ENCODE data around the gene AXIN2. TPM values are rescaled to one million over a fixed set of nuclear protein-coding genes. Genes with fewer than 3 reads are reported as not detected.

Gene AXIN2
- total and polyA plus RNA-seq, 2 donors from 2014 or later, result 1.2 to 14.0 TPM

GRCh38 chr17:65553009-65553645 lies 8.3 kb downstream of the AXIN2 start:
- intact Hi-C loops (cut with DNase I), result no loop called here
- Histone ChIP-seq H3K9me3 (ENCODE audit: control insufficient read depth in 2 of 3, insufficient read depth in 1 of 3, low read length in 3 of 3) (no peaks in the 10 kb centered on the region), H3K9ac (ENCODE audit: low read length in 3 of 3) (no peak overlapping the region), H3K4me1 (ENCODE audit: control insufficient read depth in 2 of 3, insufficient read depth in 2 of 3, low read depth in 1 of 3, low read length in 3 of 3) (peaks cover 3 to 17% (median 16%) of the 10 kb centered on the region in 3 donors), H3K36me3 (ENCODE audit: control insufficient read depth in 2 of 3, insufficient read depth in 3 of 3, low read length in 3 of 3) (peaks cover 0 to 11% (median 0%) of the 10 kb centered on the region in 3 donors), H3K4me3 (ENCODE audit: low read length in 3 of 3) (no peak overlapping the region), H3K27ac (ENCODE audit: low read depth in 2 of 2, low read length in 2 of 2) (no peak overlapping the region), H3K27me3 (ENCODE audit: control insufficient read depth, insufficient read depth, low read length) (no peaks in the 10 kb centered on the region)
- DNase-seq (peak in 1 of 5 donors; percentile 3), FAIRE-seq (no peak)
- TF ChIP-seq, protein P1, sequence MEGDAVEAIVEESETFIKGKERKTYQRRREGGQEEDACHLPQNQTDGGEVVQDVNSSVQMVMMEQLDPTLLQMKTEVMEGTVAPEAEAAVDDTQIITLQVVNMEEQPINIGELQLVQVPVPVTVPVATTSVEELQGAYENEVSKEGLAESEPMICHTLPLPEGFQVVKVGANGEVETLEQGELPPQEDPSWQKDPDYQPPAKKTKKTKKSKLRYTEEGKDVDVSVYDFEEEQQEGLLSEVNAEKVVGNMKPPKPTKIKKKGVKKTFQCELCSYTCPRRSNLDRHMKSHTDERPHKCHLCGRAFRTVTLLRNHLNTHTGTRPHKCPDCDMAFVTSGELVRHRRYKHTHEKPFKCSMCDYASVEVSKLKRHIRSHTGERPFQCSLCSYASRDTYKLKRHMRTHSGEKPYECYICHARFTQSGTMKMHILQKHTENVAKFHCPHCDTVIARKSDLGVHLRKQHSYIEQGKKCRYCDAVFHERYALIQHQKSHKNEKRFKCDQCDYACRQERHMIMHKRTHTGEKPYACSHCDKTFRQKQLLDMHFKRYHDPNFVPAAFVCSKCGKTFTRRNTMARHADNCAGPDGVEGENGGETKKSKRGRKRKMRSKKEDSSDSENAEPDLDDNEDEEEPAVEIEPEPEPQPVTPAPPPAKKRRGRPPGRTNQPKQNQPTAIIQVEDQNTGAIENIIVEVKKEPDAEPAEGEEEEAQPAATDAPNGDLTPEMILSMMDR (IDR thresholded peaks at IDR 0.05; ENCODE audit: borderline replicate concordance, extremely low read depth, insufficient read depth), result no peak

DNA sequence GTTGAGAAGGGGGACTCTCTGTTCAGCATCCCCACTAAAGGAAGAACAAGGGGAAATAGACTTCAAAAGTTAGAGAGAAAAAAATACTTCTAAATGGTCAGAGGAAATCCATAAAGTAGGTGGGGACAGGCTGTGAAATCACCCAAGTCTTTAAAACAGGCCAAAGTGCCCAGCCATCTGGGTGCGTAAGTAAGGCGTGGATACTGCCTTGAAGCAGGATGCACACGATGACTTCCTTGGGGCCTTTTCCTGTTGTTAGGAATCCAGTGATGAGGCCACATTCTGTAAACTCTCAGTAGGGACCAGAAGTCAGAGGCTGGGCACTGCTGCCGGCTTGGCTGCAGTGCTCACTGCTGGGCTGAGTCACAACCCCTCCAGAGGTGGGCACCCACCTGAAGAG lies 9.2 kb downstream of the AXIN2 start:
- TF ChIP-seq, protein P1 (IDR thresholded peaks at IDR 0.05; ENCODE audit: borderline replicate concordance, extremely low read depth, insufficient read depth), result no peak
- Histone ChIP-seq H3K4me3 (ENCODE audit: low read length in 3 of 3) (no peak overlapping the region), H3K9ac (ENCODE audit: low read length in 3 of 3) (no peak overlapping the region), H3K27ac (ENCODE audit: low read depth in 2 of 2, low read length in 2 of 2) (no peak overlapping the region), H3K4me1 (ENCODE audit: control insufficient read depth in 2 of 3, insufficient read depth in 2 of 3, low read depth in 1 of 3, low read length in 3 of 3) (peaks cover 3 to 16% (median 11%) of the 10 kb centered on the region in 3 donors), H3K9me3 (ENCODE audit: control insufficient read depth in 2 of 3, insufficient read depth in 1 of 3, low read length in 3 of 3) (no peaks in the 10 kb centered on the region), H3K36me3 (ENCODE audit: control insufficient read depth in 2 of 3, insufficient read depth in 3 of 3, low read length in 3 of 3) (peaks cover 0 to 11% (median 0%) of the 10 kb centered on the region in 3 donors), H3K27me3 (ENCODE audit: control insufficient read depth, insufficient read depth, low read length) (no peaks in the 10 kb centered on the region)
- intact Hi-C loops (cut with DNase I), result no loop called here
- DNase-seq (peak in 1 of 5 donors; percentile 37), FAIRE-seq (no peak)

GRCh38 chr17:65551267-65552040 lies 10.0 kb downstream of the AXIN2 start:
- Histone ChIP-seq H3K27ac (ENCODE audit: low read depth in 2 of 2, low read length in 2 of 2) (no peak overlapping the region), H3K9me3 (ENCODE audit: control insufficient read depth in 2 of 3, insufficient read depth in 1 of 3, low read length in 3 of 3) (no peaks in the 10 kb centered on the region), H3K9ac (ENCODE audit: low read length in 3 of 3) (no peak overlapping the region), H3K4me3 (ENCODE audit: low read length in 3 of 3) (no peak overlapping the region), H3K36me3 (ENCODE audit: control insufficient read depth in 2 of 3, insufficient read depth in 3 of 3, low read length in 3 of 3) (peaks cover 0 to 11% (median 2%) of the 10 kb centered on the region in 3 donors), H3K4me1 (ENCODE audit: control insufficient read depth in 2 of 3, insufficient read depth in 2 of 3, low read depth in 1 of 3, low read length in 3 of 3) (peaks cover 3 to 12% (median 9%) of the 10 kb centered on the region in 3 donors), H3K27me3 (ENCODE audit: control insufficient read depth, insufficient read depth, low read length) (no peaks in the 10 kb centered on the region)
- TF ChIP-seq, protein P1 (IDR thresholded peaks at IDR 0.05; ENCODE audit: borderline replicate concordance, extremely low read depth, insufficient read depth), result no peak
- DNase-seq, result peak in 1 of 5 donors; percentile 35
- intact Hi-C loops (cut with DNase I), result no loop called here
- FAIRE-seq, result no peak
